ENCODE measurements around the gene TRAPPC1. TPM values are rescaled to one million over a fixed set of nuclear protein-coding genes. Genes with fewer than 3 reads are reported as not detected.
A peak's percentile ranks its signal among the peaks of the same experiment; 100 is the strongest.
"Not testable (repeated sequence)": the region's sequence is repeated elsewhere in the genome, so short reads cannot be mapped to it uniquely, and the experiment has no call there.

The TRAPPC1 gene
- total RNA-seq, 6 experiments from 2014 or later, result 43.7 to 57.1 (median 48.3) TPM

- no peak for ATAC-seq
- intact Hi-C loops (cut with DNase I), result no loop called here
- no peaks in the 10 kb centered on the region for H3K9me3 ChIP-seq
- H3K27ac ChIP-seq, result no peak overlapping the region
- no peaks in the 10 kb centered on the region for H3K4me1 ChIP-seq
- TF ChIP-seq CTCF (IDR thresholded peaks at IDR 0.05) (no peak), POLR2A (IDR thresholded peaks at IDR 0.05) (no peak)
- 29% methylated on average over 2 of the region's 2 CpGs for WGBS (ENCODE audit: insufficient coverage, low coverage, low lambda C conversion rate, missing lambda C conversion rate)
- no peak overlapping the region for H3K4me3 ChIP-seq
- no peaks in the 10 kb centered on the region for H3K36me3 ChIP-seq
- no peak for DNase-seq
- no peaks in the 10 kb centered on the region for H3K27me3 ChIP-seq
These were observed 29.7 kb upstream of the TRAPPC1 start for GRCh38 chr17:7961421-7961820.

GRCh38 chr17:7959503-7960253 lies 27.9 kb upstream of the TRAPPC1 start:
- Histone ChIP-seq H3K36me3 (no peaks in the 10 kb centered on the region), H3K27ac (no peak overlapping the region), H3K27me3 (no peaks in the 10 kb centered on the region), H3K4me3 (no peak overlapping the region), H3K4me1 (no peaks in the 10 kb centered on the region), H3K9me3 (no peaks in the 10 kb centered on the region)
- intact Hi-C loops (cut with DNase I), result no loop called here
- no peak for TF ChIP-seq CTCF (IDR thresholded peaks at IDR 0.05)
- no peak for TF ChIP-seq POLR2A (IDR thresholded peaks at IDR 0.05)
- ATAC-seq (no peak), DNase-seq (no peak)
- 70% methylated on average over 9 of the region's 9 CpGs for WGBS (ENCODE audit: insufficient coverage, low coverage, low lambda C conversion rate, missing lambda C conversion rate)

- H3K4me3 ChIP-seq, result no peak overlapping the region
- H3K27ac ChIP-seq, result no peak overlapping the region
- H3K36me3 ChIP-seq, result no peaks in the 10 kb centered on the region
- TF ChIP-seq CTCF (IDR thresholded peaks at IDR 0.05) (no peak), POLR2A (IDR thresholded peaks at IDR 0.05) (no peak)
- DNase-seq, result no peak
- H3K9me3 ChIP-seq, result no peaks in the 10 kb centered on the region
- intact Hi-C loops (cut with DNase I), result no loop called here
- 70% methylated on average over 11 of the region's 11 CpGs for WGBS (ENCODE audit: insufficient coverage, low coverage, low lambda C conversion rate, missing lambda C conversion rate)
- no peaks in the 10 kb centered on the region for H3K27me3 ChIP-seq
- no peaks in the 10 kb centered on the region for H3K4me1 ChIP-seq
- peak in 1 of 4 donors; percentile 24 for ATAC-seq
These were observed 24.7 kb upstream of the TRAPPC1 start for GRCh38 chr17:7956228-7956965.

- DNase-seq (no peak), ATAC-seq (no peak)
- no peaks in the 10 kb centered on the region for H3K9me3 ChIP-seq
- no peaks in the 10 kb centered on the region for H3K4me1 ChIP-seq
- no peak overlapping the region for H3K4me3 ChIP-seq
- TF ChIP-seq CTCF (IDR thresholded peaks at IDR 0.05), result no peak
- TF ChIP-seq POLR2A (IDR thresholded peaks at IDR 0.05), result no peak
- intact Hi-C loops (cut with DNase I), result no loop called here
- H3K27me3 ChIP-seq, result no peaks in the 10 kb centered on the region
- H3K27ac ChIP-seq, result no peak overlapping the region
- WGBS (ENCODE audit: insufficient coverage, low coverage, low lambda C conversion rate, missing lambda C conversion rate), result 65% methylated on average over 10 of the region's 13 CpGs
- no peaks in the 10 kb centered on the region for H3K36me3 ChIP-seq
These were observed 23.9 kb upstream of the TRAPPC1 start for GRCh38 chr17:7955414-7956227.

- ATAC-seq; H3K9me3 ChIP-seq; H3K4me3 ChIP-seq; H3K27me3 ChIP-seq; DNase-seq; H3K4me1 ChIP-seq; H3K27ac ChIP-seq; H3K36me3 ChIP-seq; intact Hi-C loops (cut with DNase I): not testable (repeated sequence)
- WGBS (ENCODE audit: insufficient coverage, low coverage, low lambda C conversion rate, missing lambda C conversion rate), result 91% methylated on average over 8 of the region's 13 CpGs
These were observed 21.5 kb upstream of the TRAPPC1 start for GRCh38 chr17:7953266-7953665.

Measured in right lobe of liver (tissue), 6 donors.